ENCODE measurements around the gene KLHDC7B. TPM values are rescaled to one million over a fixed set of nuclear protein-coding genes. Genes with fewer than 3 reads are reported as not detected.

Gene KLHDC7B
- total RNA-seq, 1 experiment from 2014 or later, result 1.6 TPM

GRCh38 chr22:50569896-50570535, 24.3 kb downstream of the KLHDC7B start:
- TF ChIP-seq CTCF (conservative IDR thresholded peaks at IDR 0.05; ENCODE audit: low read depth, low read length) (no peak), EZH2 (IDR thresholded peaks at IDR 0.05; ENCODE audit: borderline replicate concordance, low read depth, low read length, poor library complexity, severe bottlenecking) (no peak)
- POLR2A ChIA-PET (ENCODE audit: low non-redundant PET), result interaction anchor here (0.6 kb wide), 1 partner anchor 130 kb away, joined by 3 read pairs; no protein-coding TSS in a partner anchor
- H3K9me3 ChIP-seq (ENCODE audit: low read depth, low read length, poor library complexity, severe bottlenecking), result no peaks in the 10 kb centered on the region

GRCh38 chr22:50570861-50571260, 25.2 kb downstream of the KLHDC7B start:
- ChIA-PET POLR2A (ENCODE audit: low non-redundant PET) (no interaction called here), CTCF (no interaction called here)
- no peak overlapping the region for H3K27ac ChIP-seq (ENCODE audit: low read depth, low read length, poor library complexity, severe bottlenecking)
- H3K4me3 ChIP-seq (ENCODE audit: low read depth, low read length, poor library complexity, severe bottlenecking), result no peak overlapping the region
- DNase-seq (ENCODE audit: low spot score), result no peak
- BruUV-seq (replicated peaks), result no TSS peak
- H3K27me3 ChIP-seq (replicated peaks; ENCODE audit: insufficient read depth, low read depth, low read length, poor library complexity), result no peaks in the 10 kb centered on the region
- intact Hi-C loops (cut with micrococcal nuclease; ENCODE audit: unreplicated experiment), result no loop called here
- TF ChIP-seq CTCF (conservative IDR thresholded peaks at IDR 0.05; ENCODE audit: low read depth, low read length), result no peak
- no peak for TF ChIP-seq EZH2 (IDR thresholded peaks at IDR 0.05; ENCODE audit: borderline replicate concordance, low read depth, low read length, poor library complexity, severe bottlenecking)
- peaks cover 12% of the 10 kb centered on the region for H3K36me3 ChIP-seq (ENCODE audit: insufficient read depth, low read length, poor library complexity, severe bottlenecking)
- H3K9me3 ChIP-seq (ENCODE audit: low read depth, low read length, poor library complexity, severe bottlenecking), result no peaks in the 10 kb centered on the region
- H3K4me1 ChIP-seq (ENCODE audit: insufficient read depth, low read length, poor library complexity, severe bottlenecking), result no peaks in the 10 kb centered on the region

More at GRCh38 chr22:50569896-50570535, 24.3 kb downstream of the KLHDC7B start:
- Histone ChIP-seq H3K4me1 (ENCODE audit: insufficient read depth, low read length, poor library complexity, severe bottlenecking) (no peaks in the 10 kb centered on the region), H3K36me3 (ENCODE audit: insufficient read depth, low read length, poor library complexity, severe bottlenecking) (peaks cover 12% of the 10 kb centered on the region), H3K27ac (ENCODE audit: low read depth, low read length, poor library complexity, severe bottlenecking) (no peak overlapping the region), H3K27me3 (replicated peaks; ENCODE audit: insufficient read depth, low read depth, low read length, poor library complexity) (no peaks in the 10 kb centered on the region), H3K4me3 (ENCODE audit: low read depth, low read length, poor library complexity, severe bottlenecking) (no peak overlapping the region)
- no TSS peak for BruUV-seq (replicated peaks)
- CTCF ChIA-PET, result no interaction called here
- DNase-seq (ENCODE audit: low spot score), result no peak
- intact Hi-C loops (cut with micrococcal nuclease; ENCODE audit: unreplicated experiment), result no loop called here

- ChIA-PET CTCF (no interaction called here), POLR2A (ENCODE audit: low non-redundant PET) (no interaction called here)
- no peak for TF ChIP-seq EZH2 (IDR thresholded peaks at IDR 0.05; ENCODE audit: borderline replicate concordance, low read depth, low read length, poor library complexity, severe bottlenecking)
- TF ChIP-seq CTCF (conservative IDR thresholded peaks at IDR 0.05; ENCODE audit: low read depth, low read length), result no peak
- no peaks in the 10 kb centered on the region for H3K9me3 ChIP-seq (ENCODE audit: low read depth, low read length, poor library complexity, severe bottlenecking)
- no peak overlapping the region for H3K4me3 ChIP-seq (ENCODE audit: low read depth, low read length, poor library complexity, severe bottlenecking)
- DNase-seq (ENCODE audit: low spot score), result no peak
- H3K27me3 ChIP-seq (replicated peaks; ENCODE audit: insufficient read depth, low read depth, low read length, poor library complexity), result no peaks in the 10 kb centered on the region
- no peaks in the 10 kb centered on the region for H3K4me1 ChIP-seq (ENCODE audit: insufficient read depth, low read length, poor library complexity, severe bottlenecking)
- peaks cover 12% of the 10 kb centered on the region for H3K36me3 ChIP-seq (ENCODE audit: insufficient read depth, low read length, poor library complexity, severe bottlenecking)
- H3K27ac ChIP-seq (ENCODE audit: low read depth, low read length, poor library complexity, severe bottlenecking), result no peak overlapping the region
- intact Hi-C loops (cut with micrococcal nuclease; ENCODE audit: unreplicated experiment), result no loop called here
- BruUV-seq (replicated peaks), result no TSS peak
Observed at GRCh38 chr22:50571264-50572175, 25.8 kb downstream of the KLHDC7B start.

All from A673 (cell line).